UCSD-AML1 (cell line): ENCODE data around the gene SUN1.
"Not testable (repeated sequence)": the region's sequence is repeated elsewhere in the genome, so short reads cannot be mapped to it uniquely, and the experiment has no call there.

ENCODE experiments used
- DNase-seq: peaks from one replicate; lab custom pipeline; 2025; ENCODE audit not compliant: unreplicated experiment; lab: John Stamatoyannopoulos, UW

SUN1 gene, protein sequence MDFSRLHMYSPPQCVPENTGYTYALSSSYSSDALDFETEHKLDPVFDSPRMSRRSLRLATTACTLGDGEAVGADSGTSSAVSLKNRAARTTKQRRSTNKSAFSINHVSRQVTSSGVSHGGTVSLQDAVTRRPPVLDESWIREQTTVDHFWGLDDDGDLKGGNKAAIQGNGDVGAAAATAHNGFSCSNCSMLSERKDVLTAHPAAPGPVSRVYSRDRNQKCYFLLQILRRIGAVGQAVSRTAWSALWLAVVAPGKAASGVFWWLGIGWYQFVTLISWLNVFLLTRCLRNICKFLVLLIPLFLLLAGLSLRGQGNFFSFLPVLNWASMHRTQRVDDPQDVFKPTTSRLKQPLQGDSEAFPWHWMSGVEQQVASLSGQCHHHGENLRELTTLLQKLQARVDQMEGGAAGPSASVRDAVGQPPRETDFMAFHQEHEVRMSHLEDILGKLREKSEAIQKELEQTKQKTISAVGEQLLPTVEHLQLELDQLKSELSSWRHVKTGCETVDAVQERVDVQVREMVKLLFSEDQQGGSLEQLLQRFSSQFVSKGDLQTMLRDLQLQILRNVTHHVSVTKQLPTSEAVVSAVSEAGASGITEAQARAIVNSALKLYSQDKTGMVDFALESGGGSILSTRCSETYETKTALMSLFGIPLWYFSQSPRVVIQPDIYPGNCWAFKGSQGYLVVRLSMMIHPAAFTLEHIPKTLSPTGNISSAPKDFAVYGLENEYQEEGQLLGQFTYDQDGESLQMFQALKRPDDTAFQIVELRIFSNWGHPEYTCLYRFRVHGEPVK

GRCh38 chr7:832167-832967 is at the start of gene SUN1:
SUN1 (plus strand) TSS chr7:832476; CDS start chr7:832525, 49 bp downstream.
- DNase-seq = no peak

DNA sequence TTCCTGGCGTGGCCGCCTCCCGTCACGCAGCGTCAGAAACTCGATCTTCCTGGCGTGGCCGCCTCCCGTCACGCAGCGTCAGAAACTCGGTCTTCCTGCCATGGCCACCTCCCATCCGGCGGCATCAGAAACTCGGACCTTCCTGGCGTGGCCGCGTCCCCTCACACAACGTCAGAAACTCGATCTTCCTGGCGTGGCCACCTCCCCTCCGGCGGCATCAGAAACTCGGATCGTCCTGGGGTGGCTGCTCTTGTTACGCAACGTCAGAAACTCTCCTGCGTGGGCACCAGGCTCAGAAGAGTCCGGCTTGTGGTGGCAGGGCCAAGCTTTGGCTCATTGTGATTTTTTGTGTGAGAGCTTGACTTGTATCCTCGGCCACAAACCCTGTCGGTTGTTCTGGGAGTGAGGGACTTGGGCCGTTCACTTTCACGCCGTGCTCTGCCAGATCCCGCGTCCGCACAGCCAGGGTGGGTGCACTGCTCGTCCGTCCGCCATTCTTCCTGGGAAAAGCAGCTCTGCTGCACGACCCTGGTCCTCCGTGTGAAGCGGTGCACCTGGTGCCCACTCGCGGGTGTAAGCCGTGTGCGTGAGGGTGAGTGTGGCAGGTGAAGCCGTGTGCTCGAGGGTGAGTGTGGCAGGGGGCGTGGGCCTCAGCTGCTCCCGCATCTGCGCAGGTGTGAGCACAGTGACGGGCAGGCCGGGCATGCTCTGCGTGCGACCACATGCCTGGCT is 49.4 kb upstream of the SUN1 start:
- DNase-seq = no peak

DNA sequence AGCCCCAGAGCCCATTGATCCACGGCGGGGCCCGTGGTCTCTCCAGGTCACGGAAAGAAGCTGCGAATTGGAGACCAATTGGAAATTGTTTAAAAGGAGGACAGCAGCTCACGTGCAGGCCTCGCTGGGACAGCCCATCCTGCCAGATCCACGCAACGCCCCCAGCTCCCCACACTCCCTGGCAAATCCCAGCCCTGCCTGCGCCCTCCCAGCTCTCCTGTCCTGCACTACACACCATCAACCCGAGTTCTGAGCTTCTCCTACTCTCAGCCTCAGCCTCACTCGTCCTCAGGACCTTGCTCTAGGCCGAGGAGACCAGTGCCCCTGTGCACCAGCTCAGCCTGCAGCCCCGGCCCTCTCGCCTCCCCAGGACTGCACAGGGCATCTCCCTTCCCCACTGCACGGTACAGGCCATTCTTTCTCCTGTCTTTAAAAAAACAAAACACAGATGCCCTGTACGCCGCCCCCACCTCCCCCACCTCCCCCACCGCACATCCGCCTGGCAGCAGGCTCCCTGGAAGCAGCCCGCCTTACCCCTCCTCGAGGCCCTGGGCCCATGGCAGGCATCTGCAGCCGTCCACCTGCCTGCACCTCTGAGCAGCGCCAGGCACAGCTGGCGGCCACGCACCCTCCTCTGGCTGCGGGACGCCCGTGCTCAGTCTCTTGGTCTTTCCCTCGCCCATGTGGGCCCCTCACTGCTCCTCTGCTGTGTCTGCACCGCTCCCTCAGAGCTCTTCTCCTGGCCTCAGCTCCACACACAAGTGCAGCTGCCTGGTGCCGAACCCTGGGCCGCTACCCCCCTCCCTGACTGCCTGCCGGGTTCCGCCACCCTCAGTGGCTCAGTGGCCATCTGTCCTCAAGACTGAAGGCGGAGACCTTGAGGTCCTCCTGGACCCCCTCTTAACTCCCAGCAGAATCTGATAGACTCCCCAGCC is 48.5 kb upstream of the SUN1 start:
- no peak for DNase-seq

GRCh38 chr7:784971-785370 is 47.3 kb upstream of the SUN1 start:
- DNase-seq = no peak

GRCh38 chr7:785416-785815 is 46.9 kb upstream of the SUN1 start:
- DNase-seq = no peak

GRCh38 chr7:786472-787255 is 45.6 kb upstream of the SUN1 start:
- peak; percentile 31 for DNase-seq

DNA sequence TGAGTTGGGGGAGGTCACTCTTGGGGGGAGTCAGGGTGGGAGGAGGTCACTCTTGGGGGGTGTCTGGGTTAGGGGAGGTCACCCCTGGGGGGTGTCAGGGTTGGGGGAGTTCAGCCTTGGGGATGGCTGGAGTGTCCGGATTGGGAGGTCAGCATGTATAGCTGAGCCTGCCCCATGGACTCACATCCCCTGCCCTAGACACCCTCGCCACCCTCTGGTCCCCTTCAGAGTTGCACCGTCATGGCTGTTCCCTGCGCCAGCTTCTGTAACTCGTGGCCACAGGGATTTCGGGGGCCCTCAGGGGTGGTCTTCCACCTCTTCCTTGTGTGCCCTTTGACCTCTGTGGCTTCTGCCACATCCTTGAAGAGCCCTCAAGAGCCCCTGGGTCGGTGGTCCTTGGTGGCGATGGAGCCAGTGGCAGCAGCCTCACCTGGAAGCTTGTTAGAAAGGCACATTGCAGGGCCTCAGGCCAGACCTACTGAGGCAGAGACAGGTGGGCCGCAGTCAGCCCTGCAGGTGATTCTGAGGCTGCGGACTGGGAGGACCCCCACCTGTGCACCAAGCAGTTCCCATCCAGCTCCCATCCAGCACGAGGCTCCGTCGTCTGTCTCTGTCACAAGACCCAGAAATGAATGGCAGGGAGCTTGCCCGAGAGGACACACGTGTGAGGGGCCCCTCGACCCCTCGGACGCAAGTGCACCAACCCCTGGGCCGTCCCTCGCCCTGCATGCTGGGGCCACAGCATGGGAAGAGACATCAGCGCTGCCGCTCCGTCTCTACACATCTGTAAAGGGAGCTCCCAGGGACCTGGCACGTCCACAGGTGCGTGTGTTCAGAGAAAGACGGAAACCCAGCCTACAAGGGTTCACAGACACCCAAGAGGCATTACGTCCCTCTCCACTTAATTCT is 44.7 kb upstream of the SUN1 start:
- DNase-seq = no peak

DNA sequence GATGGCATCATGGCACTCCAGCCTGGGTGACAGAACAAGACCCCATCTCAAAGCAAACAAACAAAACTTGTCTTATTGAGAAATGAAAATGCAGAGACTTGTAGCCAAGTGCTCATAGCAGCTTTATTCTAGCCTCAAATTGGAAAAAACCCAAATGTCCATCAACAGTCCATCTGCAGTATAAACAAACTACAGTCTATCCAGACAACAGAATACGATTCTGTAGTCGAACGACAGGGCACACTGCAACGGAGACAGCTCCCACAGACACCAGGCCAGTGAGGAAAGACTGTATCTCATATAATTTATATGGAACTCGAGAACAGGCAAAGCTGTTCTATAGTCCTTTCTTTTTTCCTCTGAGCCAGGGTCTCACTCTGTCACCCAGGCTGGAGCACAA is 40.8 kb upstream of the SUN1 start:
- no peak for DNase-seq

DNA sequence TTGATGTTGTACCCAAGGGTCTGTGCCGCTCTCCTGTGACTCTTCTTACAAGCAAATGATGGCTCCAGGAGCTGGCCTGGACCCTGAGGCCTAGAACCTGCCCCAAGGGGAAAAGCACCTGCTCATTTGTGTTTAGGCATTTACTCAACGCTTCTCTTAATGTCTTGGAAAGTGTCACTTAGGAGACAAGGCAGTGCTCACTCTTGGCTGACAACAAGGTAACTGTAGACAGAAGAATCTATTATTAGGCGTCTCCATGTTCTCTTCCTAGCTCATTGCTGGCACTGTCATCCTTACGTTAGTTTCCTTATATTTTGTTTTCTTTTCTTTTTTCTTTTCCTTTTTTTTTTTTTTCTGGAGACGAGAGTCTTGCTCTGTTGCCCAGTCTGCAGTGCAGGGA is 38.1 kb upstream of the SUN1 start:
- no peak for DNase-seq

- no peak for DNase-seq
These were observed 37.5 kb upstream of the SUN1 start for GRCh38 chr7:794671-795329.

DNA sequence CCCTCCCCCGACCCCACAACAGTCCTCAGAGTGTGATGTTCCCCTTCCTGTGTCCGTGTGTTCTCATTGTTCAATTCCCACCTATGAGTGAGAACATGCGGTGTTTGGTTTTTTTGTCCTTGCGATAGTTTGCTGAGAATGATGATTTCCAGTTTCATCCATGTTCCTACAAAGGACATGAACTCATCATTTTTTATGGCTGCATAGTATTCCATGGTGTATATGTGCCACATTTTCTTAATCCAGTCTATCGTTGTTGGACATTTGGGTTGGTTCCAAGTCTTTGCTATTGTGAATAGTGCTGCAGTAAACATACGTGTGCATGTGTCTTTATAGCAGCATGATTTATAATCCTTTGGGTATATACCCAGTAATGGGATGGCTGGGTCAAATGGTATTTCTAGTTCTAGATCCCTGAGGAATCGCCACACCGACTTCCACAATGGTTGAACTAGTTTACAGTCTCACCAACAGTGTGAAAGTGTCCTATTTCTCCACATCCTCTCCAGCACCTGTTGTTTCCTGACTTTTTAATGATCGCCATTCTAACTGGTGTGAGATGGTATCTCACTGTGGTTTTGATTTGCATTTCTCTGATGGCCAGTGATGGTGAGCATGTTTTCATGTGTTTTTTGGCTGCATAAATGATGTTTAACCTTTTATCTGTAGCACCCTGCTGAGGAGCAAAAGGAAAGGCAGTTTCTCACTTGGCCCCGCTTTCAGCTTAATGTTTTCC is 35.7 kb upstream of the SUN1 start:
- not testable (repeated sequence) for DNase-seq

GRCh38 chr7:798921-799470 is 33.3 kb upstream of the SUN1 start:
- DNase-seq = no peak

- DNase-seq = no peak
These were observed 31.6 kb upstream of the SUN1 start for GRCh38 chr7:800692-801091.

DNA sequence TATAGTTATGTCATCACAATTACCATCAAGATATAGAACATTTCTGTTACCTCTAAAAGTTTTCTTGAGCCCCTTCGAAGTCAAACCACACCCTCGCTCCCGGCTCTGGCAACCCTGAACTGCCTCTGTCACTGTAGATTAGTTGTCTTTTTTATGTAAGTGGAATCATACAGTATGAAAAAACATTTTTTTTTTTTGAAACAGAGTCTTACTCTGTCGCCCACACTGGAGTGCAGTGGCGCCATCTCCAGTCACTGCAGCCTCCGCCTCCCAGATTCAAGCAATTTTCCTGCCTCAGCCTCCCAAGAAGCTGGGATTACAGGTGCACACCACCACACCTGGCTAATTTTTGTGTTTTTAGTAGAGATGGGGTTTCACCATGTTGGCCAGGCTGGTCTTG is 30.9 kb upstream of the SUN1 start:
- not testable (repeated sequence) for DNase-seq

DNA sequence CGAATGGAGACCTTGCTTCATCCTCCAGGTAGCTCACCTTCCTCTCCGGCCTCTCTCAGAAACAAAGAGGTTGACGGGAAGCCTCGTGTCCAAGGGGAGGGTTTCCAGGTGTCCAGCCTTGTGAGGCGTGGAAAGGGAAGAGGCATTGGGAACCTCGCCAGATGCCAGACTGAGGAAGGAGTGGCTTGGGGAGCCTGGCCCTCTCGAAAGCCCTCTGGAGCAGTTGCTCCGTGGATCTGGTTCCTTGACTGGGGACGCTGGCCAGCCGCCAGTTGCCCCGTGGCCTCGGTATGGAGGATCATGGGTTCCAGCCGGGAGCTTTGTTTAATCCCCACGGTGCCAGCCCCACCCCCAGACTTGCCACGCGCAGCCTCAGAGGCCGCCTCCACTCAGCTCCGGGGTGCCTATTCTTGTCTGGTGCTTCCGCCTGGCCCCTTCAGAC is 30.3 kb upstream of the SUN1 start:
- no peak for DNase-seq

- no peak for DNase-seq
These were observed 29.6 kb upstream of the SUN1 start for GRCh38 chr7:802500-803242.
